ENCODE measurements around the gene TMEM167B.

DNA sequence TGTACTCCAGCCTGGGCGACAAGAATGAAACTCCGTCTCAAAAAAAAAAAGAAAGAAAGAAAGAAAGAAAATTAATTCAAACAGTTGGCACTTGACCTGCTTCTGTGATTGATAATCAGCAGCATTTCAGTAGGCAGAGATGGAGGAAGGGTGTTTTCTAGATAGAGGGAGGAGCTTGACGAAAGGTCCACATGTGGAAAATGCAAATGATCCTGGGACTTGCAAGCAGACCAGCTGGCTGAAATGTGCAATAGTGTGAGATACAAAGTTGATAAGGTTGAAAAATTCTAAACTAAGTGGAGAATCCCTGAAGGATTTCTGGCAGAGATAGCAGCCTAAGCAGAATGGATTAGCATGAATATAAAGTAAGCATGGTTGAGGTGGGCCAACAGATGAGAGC, 27.5 kb downstream of the TMEM167B start:
- TF ChIP-seq, protein P1, sequence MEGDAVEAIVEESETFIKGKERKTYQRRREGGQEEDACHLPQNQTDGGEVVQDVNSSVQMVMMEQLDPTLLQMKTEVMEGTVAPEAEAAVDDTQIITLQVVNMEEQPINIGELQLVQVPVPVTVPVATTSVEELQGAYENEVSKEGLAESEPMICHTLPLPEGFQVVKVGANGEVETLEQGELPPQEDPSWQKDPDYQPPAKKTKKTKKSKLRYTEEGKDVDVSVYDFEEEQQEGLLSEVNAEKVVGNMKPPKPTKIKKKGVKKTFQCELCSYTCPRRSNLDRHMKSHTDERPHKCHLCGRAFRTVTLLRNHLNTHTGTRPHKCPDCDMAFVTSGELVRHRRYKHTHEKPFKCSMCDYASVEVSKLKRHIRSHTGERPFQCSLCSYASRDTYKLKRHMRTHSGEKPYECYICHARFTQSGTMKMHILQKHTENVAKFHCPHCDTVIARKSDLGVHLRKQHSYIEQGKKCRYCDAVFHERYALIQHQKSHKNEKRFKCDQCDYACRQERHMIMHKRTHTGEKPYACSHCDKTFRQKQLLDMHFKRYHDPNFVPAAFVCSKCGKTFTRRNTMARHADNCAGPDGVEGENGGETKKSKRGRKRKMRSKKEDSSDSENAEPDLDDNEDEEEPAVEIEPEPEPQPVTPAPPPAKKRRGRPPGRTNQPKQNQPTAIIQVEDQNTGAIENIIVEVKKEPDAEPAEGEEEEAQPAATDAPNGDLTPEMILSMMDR (IDR thresholded peaks at IDR 0.05) = no peak
- TF ChIP-seq POLR2A (IDR thresholded peaks at IDR 0.05) = no peak
